ENCODE data around the gene TNFRSF1B. TPM values are rescaled to one million over a fixed set of nuclear protein-coding genes. Genes with fewer than 3 reads are reported as not detected.

The TNFRSF1B gene
- total and polyA plus RNA-seq, 9 of the 15 experiments (the other 6 are each of a cell fraction or from before 2014, with no cell fraction given): 8.8 to 91.3 (median 36.0) TPM

DNA sequence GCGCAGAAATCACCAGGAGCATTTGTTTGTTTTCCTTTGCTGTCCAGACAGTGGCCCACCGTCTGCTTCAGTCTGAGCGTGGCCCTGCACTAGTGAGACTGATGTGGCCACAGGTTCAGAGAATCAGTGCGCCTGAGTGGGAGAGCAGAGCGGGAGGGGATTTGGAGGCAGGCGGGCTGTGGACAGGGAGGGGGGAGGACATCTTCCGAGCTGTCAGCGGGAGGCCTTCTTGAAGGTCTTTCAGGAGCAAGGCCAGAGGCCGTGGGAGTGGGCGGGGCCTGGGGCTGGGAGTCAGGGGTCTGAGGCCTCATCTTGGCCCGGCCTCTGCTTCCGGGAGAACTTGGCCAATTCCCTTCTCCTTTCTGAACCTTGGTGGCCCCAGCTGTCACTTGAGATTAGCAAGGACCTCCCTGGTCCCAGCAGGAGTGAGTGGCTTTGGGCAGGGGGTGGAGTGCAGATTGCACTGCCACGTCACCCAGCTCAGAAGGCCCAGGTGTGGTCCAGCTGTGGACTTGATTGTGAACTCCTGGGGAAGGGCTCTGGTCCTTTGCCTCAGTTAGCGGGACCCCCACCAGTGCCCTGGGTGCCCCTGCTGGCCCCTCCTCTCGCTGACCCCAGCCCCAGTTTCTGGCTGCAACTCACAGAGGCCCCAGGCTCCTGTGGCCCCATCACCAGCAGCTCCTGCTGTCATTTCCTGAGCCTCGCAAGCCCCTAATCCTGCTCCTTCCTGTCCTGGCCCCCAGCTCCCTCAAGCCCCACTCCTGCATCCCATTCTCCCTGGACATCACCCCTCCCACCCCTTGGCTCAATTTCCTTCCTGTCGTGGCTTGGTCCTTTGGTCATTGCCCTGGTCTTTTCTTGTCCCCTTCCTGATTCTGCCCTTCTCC is 8.4 kb downstream of the TNFRSF1B start (continued):
- TF ChIP-seq, protein P1, sequence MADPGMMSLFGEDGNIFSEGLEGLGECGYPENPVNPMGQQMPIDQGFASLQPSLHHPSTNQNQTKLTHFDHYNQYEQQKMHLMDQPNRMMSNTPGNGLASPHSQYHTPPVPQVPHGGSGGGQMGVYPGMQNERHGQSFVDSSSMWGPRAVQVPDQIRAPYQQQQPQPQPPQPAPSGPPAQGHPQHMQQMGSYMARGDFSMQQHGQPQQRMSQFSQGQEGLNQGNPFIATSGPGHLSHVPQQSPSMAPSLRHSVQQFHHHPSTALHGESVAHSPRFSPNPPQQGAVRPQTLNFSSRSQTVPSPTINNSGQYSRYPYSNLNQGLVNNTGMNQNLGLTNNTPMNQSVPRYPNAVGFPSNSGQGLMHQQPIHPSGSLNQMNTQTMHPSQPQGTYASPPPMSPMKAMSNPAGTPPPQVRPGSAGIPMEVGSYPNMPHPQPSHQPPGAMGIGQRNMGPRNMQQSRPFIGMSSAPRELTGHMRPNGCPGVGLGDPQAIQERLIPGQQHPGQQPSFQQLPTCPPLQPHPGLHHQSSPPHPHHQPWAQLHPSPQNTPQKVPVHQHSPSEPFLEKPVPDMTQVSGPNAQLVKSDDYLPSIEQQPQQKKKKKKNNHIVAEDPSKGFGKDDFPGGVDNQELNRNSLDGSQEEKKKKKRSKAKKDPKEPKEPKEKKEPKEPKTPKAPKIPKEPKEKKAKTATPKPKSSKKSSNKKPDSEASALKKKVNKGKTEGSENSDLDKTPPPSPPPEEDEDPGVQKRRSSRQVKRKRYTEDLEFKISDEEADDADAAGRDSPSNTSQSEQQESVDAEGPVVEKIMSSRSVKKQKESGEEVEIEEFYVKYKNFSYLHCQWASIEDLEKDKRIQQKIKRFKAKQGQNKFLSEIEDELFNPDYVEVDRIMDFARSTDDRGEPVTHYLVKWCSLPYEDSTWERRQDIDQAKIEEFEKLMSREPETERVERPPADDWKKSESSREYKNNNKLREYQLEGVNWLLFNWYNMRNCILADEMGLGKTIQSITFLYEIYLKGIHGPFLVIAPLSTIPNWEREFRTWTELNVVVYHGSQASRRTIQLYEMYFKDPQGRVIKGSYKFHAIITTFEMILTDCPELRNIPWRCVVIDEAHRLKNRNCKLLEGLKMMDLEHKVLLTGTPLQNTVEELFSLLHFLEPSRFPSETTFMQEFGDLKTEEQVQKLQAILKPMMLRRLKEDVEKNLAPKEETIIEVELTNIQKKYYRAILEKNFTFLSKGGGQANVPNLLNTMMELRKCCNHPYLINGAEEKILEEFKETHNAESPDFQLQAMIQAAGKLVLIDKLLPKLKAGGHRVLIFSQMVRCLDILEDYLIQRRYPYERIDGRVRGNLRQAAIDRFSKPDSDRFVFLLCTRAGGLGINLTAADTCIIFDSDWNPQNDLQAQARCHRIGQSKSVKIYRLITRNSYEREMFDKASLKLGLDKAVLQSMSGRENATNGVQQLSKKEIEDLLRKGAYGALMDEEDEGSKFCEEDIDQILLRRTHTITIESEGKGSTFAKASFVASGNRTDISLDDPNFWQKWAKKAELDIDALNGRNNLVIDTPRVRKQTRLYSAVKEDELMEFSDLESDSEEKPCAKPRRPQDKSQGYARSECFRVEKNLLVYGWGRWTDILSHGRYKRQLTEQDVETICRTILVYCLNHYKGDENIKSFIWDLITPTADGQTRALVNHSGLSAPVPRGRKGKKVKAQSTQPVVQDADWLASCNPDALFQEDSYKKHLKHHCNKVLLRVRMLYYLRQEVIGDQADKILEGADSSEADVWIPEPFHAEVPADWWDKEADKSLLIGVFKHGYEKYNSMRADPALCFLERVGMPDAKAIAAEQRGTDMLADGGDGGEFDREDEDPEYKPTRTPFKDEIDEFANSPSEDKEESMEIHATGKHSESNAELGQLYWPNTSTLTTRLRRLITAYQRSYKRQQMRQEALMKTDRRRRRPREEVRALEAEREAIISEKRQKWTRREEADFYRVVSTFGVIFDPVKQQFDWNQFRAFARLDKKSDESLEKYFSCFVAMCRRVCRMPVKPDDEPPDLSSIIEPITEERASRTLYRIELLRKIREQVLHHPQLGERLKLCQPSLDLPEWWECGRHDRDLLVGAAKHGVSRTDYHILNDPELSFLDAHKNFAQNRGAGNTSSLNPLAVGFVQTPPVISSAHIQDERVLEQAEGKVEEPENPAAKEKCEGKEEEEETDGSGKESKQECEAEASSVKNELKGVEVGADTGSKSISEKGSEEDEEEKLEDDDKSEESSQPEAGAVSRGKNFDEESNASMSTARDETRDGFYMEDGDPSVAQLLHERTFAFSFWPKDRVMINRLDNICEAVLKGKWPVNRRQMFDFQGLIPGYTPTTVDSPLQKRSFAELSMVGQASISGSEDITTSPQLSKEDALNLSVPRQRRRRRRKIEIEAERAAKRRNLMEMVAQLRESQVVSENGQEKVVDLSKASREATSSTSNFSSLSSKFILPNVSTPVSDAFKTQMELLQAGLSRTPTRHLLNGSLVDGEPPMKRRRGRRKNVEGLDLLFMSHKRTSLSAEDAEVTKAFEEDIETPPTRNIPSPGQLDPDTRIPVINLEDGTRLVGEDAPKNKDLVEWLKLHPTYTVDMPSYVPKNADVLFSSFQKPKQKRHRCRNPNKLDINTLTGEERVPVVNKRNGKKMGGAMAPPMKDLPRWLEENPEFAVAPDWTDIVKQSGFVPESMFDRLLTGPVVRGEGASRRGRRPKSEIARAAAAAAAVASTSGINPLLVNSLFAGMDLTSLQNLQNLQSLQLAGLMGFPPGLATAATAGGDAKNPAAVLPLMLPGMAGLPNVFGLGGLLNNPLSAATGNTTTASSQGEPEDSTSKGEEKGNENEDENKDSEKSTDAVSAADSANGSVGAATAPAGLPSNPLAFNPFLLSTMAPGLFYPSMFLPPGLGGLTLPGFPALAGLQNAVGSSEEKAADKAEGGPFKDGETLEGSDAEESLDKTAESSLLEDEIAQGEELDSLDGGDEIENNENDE (IDR thresholded peaks at IDR 0.05; ENCODE audit: low read depth, low read length): no peak
- TF ChIP-seq, protein P2, sequence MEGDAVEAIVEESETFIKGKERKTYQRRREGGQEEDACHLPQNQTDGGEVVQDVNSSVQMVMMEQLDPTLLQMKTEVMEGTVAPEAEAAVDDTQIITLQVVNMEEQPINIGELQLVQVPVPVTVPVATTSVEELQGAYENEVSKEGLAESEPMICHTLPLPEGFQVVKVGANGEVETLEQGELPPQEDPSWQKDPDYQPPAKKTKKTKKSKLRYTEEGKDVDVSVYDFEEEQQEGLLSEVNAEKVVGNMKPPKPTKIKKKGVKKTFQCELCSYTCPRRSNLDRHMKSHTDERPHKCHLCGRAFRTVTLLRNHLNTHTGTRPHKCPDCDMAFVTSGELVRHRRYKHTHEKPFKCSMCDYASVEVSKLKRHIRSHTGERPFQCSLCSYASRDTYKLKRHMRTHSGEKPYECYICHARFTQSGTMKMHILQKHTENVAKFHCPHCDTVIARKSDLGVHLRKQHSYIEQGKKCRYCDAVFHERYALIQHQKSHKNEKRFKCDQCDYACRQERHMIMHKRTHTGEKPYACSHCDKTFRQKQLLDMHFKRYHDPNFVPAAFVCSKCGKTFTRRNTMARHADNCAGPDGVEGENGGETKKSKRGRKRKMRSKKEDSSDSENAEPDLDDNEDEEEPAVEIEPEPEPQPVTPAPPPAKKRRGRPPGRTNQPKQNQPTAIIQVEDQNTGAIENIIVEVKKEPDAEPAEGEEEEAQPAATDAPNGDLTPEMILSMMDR (IDR thresholded peaks at IDR 0.05 in 2 of 3, conservative IDR thresholded peaks at IDR 0.05 in 1 of 3; ENCODE audit: insufficient read depth in 2 of 3, low read depth in 1 of 3, low read length in 3 of 3): no peak
- TF ChIP-seq FOXP1 (CRISPR knock-in tag; IDR thresholded peaks at IDR 0.05) (no peak), ELF1 (tag; IDR thresholded peaks at IDR 0.05) (peak; percentile 49; the same call in 1 of the 2 replicates), ATF7 (IDR thresholded peaks at IDR 0.05) (peak; percentile 79), ZNF140 (CRISPR knock-in tag; IDR thresholded peaks at IDR 0.05) (no peak), ZNF133 (CRISPR knock-in tag; IDR thresholded peaks at IDR 0.05) (no peak), HDAC1 (IDR thresholded peaks at IDR 0.05) (peak in 1 of 2 experiments; percentile 79; a peak in 2 of 4 replicates), CBFA2T2 (conservative IDR thresholded peaks at IDR 0.05) (peak; percentile 96), RBM34 (IDR thresholded peaks at IDR 0.05; ENCODE audit: borderline replicate concordance, insufficient read depth, low read length) (no peak), GABPB2 (CRISPR knock-in tag; conservative IDR thresholded peaks at IDR 0.05) (no peak)
- TF ChIP-seq, protein P3, sequence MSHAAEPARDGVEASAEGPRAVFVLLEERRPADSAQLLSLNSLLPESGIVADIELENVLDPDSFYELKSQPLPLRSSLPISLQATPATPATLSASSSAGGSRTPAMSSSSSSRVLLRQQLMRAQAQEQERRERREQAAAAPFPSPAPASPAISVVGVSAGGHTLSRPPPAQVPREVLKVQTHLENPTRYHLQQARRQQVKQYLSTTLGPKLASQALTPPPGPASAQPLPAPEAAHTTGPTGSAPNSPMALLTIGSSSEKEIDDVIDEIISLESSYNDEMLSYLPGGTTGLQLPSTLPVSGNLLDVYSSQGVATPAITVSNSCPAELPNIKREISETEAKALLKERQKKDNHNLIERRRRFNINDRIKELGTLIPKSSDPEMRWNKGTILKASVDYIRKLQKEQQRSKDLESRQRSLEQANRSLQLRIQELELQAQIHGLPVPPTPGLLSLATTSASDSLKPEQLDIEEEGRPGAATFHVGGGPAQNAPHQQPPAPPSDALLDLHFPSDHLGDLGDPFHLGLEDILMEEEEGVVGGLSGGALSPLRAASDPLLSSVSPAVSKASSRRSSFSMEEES (CRISPR knock-in tag; IDR thresholded peaks at IDR 0.05): no peak
